ENCODE data around the gene BCAN. TPM values are rescaled to one million over a fixed set of nuclear protein-coding genes. Genes with fewer than 3 reads are reported as not detected.
"Not testable (repeated sequence)": the region's sequence is repeated elsewhere in the genome, so short reads cannot be mapped to it uniquely, and the experiment has no call there.

Gene BCAN
- total RNA-seq, 4 donors from 2014 or later: not detected

DNA sequence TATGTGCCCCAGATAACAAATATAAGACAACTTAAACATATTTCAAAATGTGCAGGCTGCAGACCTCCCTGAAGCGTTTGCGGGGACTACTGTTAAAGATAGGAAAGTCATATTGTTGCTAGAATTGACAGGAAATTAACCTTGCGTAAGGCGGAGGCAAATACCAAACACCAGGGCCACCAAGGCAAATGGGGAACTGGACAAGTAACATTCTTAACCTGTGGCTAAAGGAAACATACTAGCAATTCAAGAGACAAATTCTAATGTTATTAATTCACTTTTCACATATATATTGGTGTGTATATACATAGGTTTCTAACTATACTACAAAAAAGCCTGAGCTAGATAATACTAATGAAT is 15.9 kb upstream of the BCAN start:
- ATAC-seq (ENCODE audit: low FRiP score): no peak
- no peak for DNase-seq (ENCODE audit: low spot score)
- TF ChIP-seq, protein P1, sequence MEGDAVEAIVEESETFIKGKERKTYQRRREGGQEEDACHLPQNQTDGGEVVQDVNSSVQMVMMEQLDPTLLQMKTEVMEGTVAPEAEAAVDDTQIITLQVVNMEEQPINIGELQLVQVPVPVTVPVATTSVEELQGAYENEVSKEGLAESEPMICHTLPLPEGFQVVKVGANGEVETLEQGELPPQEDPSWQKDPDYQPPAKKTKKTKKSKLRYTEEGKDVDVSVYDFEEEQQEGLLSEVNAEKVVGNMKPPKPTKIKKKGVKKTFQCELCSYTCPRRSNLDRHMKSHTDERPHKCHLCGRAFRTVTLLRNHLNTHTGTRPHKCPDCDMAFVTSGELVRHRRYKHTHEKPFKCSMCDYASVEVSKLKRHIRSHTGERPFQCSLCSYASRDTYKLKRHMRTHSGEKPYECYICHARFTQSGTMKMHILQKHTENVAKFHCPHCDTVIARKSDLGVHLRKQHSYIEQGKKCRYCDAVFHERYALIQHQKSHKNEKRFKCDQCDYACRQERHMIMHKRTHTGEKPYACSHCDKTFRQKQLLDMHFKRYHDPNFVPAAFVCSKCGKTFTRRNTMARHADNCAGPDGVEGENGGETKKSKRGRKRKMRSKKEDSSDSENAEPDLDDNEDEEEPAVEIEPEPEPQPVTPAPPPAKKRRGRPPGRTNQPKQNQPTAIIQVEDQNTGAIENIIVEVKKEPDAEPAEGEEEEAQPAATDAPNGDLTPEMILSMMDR (IDR thresholded peaks at IDR 0.05): no peak

DNA sequence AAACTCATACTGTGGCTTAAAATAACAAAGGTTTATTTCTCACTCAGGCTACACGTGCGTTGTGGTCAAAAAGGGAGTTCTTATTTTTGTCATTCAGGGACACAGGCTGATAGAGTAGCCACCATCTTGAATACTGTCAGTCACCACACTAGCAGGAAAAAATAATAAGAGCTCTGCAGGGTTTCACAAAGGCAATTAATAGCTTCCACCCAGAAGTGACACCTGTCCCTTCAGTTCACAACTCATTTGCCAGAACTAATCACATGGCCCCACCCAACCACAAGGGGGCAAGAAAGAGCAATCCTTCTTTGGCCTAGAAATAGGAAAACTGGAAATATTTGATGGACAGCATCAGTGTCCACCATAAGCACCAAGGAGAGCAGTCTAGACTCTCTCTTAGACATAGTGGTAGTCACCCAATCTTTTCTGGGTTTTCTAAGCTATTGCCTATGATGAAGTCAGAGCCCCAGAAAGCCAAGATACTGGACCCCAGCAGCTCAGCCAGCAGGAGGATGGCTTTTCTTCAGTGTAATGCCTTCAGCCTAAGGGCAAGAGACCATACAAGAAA is 14.5 kb upstream of the BCAN start:
- TF ChIP-seq, protein P1 (IDR thresholded peaks at IDR 0.05): no peak
- DNase-seq (ENCODE audit: low spot score) (no peak), ATAC-seq (ENCODE audit: low FRiP score) (no peak)

DNA sequence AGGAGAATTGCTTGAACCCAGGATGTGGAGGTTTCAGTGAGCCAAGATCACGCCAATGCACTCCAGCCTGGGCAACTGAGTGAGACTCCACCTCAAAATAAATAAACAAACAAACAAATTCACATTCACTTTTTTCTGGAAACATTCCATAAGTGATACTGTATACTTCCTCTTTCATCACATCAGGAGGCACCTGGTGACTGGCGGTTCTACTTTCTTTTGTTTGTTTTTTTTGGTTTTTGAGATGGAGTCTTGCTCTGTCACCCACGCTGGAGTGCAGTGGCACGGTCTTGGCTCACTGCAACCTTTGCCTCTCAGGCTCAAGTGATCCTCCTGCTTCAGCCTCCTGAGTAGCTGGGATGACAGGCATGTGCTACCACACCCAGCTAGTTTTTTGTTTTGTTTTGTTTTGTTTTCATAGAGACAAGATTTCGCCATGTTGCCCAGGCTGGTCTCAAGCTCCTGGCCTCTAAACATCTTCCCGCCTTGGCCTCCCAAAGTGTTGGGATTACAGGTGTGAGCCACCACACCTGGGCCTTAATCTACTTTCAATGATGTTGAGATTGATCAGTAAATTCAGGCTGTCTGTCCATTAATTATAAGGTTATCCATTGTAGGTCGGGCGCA is 12.0 kb upstream of the BCAN start:
- DNase-seq (ENCODE audit: low spot score) (no peak), ATAC-seq (ENCODE audit: low FRiP score) (no peak)
- TF ChIP-seq, protein P1 (IDR thresholded peaks at IDR 0.05): no peak

DNA sequence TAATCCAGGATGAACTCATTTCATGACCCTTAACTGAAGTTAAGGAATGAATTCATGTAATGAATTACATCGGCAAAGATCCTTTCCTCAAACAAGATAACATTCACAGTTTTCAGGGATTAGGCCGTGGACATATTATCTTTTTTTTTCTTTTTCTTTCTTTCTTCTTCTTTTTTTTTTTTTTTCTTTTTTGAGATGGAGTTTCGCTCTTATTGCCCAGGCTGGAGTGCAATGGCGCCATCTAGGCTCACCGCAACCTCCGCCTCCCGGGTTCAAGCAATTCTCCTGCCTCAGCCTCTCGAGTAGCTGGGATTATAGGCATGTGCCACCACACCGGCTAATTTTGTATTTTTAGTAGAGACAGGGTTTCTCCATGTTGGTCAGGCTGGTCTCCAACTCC is 10.8 kb upstream of the BCAN start:
- not testable (repeated sequence) for DNase-seq (ENCODE audit: low spot score); ATAC-seq (ENCODE audit: low FRiP score)

DNA sequence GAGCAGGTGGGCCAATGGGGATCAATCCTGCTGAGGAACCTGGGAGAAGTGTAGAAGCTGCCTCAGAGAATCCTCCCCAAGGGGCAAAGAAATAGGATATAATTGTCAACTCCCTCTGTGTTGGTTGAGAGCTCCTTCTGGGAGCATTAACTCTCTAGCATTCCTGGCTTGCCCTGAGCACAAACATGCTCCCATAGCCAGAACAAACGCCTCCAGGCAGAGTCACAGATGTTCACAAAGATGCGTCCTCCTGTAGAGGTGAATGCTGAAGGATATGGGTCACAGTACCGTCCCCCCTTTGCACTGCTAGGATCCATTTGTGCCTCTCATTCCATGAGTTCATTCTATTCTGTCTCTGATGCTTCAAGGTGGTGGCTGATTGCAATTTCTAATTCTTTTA is 9.6 kb upstream of the BCAN start:
- no peak for DNase-seq (ENCODE audit: low spot score)
- no peak for ATAC-seq (ENCODE audit: low FRiP score)
- TF ChIP-seq, protein P1 (IDR thresholded peaks at IDR 0.05): no peak

DNA sequence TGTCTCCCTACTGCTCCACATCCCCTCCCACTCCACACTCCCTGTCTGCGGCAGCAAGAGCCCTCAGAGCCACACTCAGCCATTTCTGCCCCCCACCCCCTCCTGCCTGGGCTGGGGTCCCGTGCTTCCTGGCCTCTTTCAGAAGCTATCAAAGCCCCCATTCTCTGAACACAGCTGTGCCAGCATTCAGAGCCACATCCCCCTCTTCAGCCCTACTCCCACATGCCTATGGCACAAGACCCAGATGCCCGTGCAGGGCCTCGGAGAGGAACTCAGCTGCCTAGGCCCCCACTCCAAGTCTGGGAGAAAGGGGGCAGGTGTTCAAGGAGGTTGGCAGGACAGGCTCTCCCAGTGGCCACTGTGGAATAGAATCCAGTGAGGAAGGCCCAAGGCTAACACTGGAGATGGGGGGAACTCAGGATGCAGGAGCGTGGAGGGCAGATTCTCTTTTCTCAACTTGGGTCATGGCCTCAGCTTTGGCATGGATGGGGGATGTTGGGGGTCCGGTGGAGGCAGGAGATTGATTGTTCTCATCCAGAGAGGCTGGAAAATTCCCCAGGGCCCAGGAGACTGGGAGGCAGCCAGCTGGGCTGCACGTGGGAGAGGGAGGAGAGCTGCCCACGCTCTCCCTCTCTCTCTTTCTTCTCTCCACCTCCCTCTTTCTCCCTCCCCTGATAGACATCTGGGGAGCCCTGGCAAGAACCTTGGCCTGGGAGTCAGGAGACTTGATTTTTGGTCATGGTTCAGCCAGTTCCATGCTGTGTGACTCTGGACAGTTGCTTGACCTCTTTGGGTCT is 3.5 kb upstream of the BCAN start:
- TF ChIP-seq, protein P1 (IDR thresholded peaks at IDR 0.05): no peak
- ATAC-seq (ENCODE audit: low FRiP score) (no peak), DNase-seq (ENCODE audit: low spot score) (no peak)

DNA sequence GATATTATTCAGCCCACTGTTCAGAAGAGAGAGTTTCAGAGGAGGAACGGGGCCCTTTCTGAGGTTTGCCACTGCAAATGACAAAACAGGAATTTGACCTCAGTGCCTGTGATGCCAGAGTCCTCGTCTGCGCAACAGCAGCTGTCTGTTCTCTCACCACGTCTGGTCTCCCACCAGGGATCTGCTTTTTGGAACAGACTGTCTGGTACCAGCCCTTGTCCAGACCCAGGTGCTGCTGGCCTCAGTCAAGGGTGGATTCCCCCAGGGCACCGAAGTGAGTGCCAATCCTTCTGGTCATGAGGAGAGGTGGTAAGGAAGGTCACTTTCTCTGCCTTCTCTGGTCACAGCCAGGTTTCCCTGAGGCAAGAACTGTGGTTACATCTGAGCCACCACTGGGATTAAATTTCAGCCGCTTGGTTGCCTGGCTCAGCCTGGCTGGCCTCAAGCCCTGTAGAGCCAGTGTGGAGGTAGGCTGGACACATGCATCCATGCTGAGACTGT is 2.3 kb upstream of the BCAN start:
- TF ChIP-seq, protein P1 (IDR thresholded peaks at IDR 0.05): no peak
- no peak for DNase-seq (ENCODE audit: low spot score)
- no peak for ATAC-seq (ENCODE audit: low FRiP score)
